Suprapubic skin (tissue), 3 donors: ENCODE measurements around the gene EPN2.
"Not testable (repeated sequence)": the region's sequence is repeated elsewhere in the genome, so short reads cannot be mapped to it uniquely, and the experiment has no call there.

Experiments used
- CTCF ChIP-seq, 2 donors: fragments of 200-600 bp in 1 of 2; fragments of 450-650 bp in 1 of 2; sonication (generic) in 1 of 2; IDR thresholded peaks; one replicate each; pipeline ENCODE4 v1.5.1; 2016 to 2019; ENCODE audit warnings: antibody characterized with exemption in 2 of 2, mild to moderate bottlenecking in 1 of 2, moderate library complexity in 1 of 2
- POLR2A ChIP-seq, 2 donors: fragments of 450-650 bp; IDR thresholded peaks; one replicate each; pipeline ENCODE4 v1.6.1; 2017; ENCODE audit warnings: antibody characterized with exemption in 2 of 2, mild to moderate bottlenecking in 2 of 2, moderate library complexity in 2 of 2

- TF ChIP-seq CTCF, POLR2A (IDR thresholded peaks at IDR 0.05): not testable (repeated sequence)
Measured at GRCh38 chr17:19237139-19237388, at the start of gene EPN2.
